NK-92 treated with Interleukin-12 subunit alpha and Interleukin-12 subunit beta, amount 100 ng/mL, for 24 hours (cell line): ENCODE data around the gene DNAJC18.
A peak's percentile ranks its signal among the peaks of the same experiment; 100 is the strongest.

ENCODE experiments used
- DNase-seq: peaks from one replicate; lab custom pipeline; 2025; lab: John Stamatoyannopoulos, UW

The DNAJC18 gene

GRCh38 chr5:139403418-139403786 lies 35.9 kb downstream of the DNAJC18 start:
- DNase-seq: no peak

- no peak for DNase-seq
Measured at GRCh38 chr5:139402561-139403158, 36.7 kb downstream of the DNAJC18 start.

GRCh38 chr5:139401546-139401945 lies 37.8 kb downstream of the DNAJC18 start:
- no peak for DNase-seq

GRCh38 chr5:139399501-139400121 lies 39.7 kb downstream of the DNAJC18 start:
- no peak for DNase-seq

- no peak for DNase-seq
Measured at GRCh38 chr5:139397921-139398320, 41.4 kb downstream of the DNAJC18 start.

GRCh38 chr5:139396691-139397090 lies 42.6 kb downstream of the DNAJC18 start:
- no peak for DNase-seq

- no peak for DNase-seq
Measured at GRCh38 chr5:139395844-139396640, 43.3 kb downstream of the DNAJC18 start.

GRCh38 chr5:139394654-139395566 lies 44.4 kb downstream of the DNAJC18 start, which contains the start of gene PROB1:
TSS of gene PROB1 (minus strand) at chr5:139395104. CDS start at chr5:139395081, 23 bp downstream.
- no peak for DNase-seq

- DNase-seq: no peak
Measured at GRCh38 chr5:139394123-139394653, 45.1 kb downstream of the DNAJC18 start.

GRCh38 chr5:139393497-139394122 lies 45.7 kb downstream of the DNAJC18 start:
- DNase-seq: no peak

- DNase-seq: peak; percentile 70
Measured at GRCh38 chr5:139392678-139393496, 46.4 kb downstream of the DNAJC18 start.

GRCh38 chr5:139392324-139392677 lies 47.0 kb downstream of the DNAJC18 start:
- DNase-seq: no peak

- no peak for DNase-seq
Measured at GRCh38 chr5:139391570-139392323, 47.6 kb downstream of the DNAJC18 start.

- no peak for DNase-seq
Measured at GRCh38 chr5:139390639-139391569, 48.4 kb downstream of the DNAJC18 start.

- peak; percentile 92 for DNase-seq
Measured at GRCh38 chr5:139389701-139390638, 49.4 kb downstream of the DNAJC18 start, which contains the start of gene MZB1. TSS of gene MZB1 (minus strand) at chr5:139389913. CDS start at chr5:139389856, 57 bp downstream.

- no peak for DNase-seq
Measured at GRCh38 chr5:139388198-139388821, 51.0 kb downstream of the DNAJC18 start.
